GM18907 (cell line): Measurements from ENCODE around the gene BEST2.

Experiments used
- ATAC-seq: cut with Tn5 transposase; IDR thresholded peaks from one replicate; pipeline ENCODE4 v1.9.1; 2021; ENCODE audit warnings: mild to moderate bottlenecking, moderate library complexity; ENCODE audit not compliant: unreplicated experiment

BEST2 gene

GRCh38 chr19:12785431-12786031, 33.9 kb downstream of the BEST2 start:
- no peak for ATAC-seq

DNA sequence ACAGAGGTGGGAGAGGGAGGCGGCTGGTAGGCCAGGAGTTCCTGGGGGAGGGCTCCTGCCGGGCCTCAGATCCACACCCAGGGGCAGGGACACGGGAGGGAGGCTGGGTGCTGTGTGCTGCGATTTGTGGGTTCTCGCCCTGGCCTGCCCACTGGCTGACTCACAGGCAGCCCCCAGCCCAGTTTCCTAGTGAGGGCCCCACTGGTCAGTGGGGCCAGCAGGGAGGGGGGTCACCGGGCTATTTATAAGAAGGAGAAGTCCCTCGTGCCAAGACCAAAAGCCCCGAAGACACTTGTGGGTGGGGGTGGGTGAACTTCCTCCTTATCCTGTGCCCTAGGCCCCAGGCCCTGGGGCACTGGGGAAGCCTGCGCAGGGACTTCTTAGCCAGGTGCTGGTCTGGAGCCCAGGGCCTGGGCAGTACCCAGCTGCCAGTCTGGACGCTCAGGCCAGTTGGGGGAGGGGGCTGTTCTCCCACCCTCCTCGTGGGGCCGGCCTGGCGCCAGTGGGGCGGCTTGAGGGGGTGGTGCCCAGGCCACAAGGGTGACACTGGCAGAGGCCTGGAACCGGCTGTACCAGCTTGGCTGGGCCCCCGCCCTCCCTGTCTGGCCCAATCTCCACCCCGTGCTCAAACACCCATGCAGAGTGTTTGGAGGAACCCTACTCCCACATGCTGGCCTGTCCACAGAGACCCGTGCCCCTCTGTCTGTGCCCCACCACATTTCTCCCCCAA, 34.7 kb downstream of the BEST2 start:
- ATAC-seq = no peak

- no peak for ATAC-seq
These were observed 35.4 kb downstream of the BEST2 start for GRCh38 chr19:12786952-12787351.

GRCh38 chr19:12787458-12787857, 35.9 kb downstream of the BEST2 start:
- ATAC-seq = no peak

DNA sequence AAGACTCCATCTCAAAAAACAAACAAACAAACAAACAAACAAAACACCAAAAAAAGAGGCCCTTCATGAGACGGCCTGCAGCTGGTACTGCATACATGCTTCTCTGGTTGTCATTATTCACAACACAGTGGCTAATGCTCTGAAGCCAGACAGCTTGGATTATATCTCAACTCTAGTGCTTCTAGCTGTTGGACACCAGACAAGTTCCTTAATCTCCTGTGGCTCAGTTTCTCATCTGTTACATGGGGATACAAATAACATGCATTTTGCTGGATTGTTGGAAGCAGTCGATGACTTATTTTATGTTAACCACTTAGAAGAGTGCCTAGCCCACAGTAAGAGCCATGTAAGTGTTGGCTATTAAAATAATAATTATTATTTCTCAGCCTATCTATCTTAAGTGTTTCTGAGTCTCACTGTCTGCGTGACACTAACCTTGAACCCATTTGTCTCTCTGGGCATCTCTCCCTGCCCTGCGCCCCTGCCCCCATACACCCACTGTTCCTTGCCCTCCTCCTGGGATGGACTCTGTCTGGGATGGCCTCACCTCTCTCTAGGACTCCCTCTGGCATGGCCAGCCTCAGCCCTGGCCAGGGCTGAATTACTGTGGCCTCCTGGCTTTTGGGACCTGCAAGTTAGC, 36.6 kb downstream of the BEST2 start:
- no peak for ATAC-seq

DNA sequence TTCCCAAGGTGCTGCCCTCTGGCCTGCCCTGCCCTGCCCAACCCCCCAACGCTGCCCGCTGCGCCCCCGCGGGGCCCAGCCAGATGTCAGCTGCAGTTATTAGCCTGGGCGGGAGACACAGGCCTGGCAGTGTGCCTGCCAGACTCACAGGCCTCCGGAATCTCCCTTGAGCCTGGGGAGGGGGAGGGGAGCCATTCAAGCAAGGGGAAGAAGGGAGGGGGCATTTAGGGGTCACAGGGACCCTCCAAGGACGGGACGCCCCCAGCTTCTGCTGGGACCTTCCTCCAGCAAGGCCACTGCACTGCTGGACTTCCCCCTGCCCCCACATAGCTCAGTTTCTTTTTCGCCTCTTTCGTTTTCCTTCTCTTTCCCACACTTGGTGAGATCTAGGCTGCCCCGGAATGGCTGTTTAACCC, 37.1 kb downstream of the BEST2 start:
- ATAC-seq = no peak

- peak; percentile 0 for ATAC-seq
These were observed 37.7 kb downstream of the BEST2 start for GRCh38 chr19:12789098-12789903.

DNA sequence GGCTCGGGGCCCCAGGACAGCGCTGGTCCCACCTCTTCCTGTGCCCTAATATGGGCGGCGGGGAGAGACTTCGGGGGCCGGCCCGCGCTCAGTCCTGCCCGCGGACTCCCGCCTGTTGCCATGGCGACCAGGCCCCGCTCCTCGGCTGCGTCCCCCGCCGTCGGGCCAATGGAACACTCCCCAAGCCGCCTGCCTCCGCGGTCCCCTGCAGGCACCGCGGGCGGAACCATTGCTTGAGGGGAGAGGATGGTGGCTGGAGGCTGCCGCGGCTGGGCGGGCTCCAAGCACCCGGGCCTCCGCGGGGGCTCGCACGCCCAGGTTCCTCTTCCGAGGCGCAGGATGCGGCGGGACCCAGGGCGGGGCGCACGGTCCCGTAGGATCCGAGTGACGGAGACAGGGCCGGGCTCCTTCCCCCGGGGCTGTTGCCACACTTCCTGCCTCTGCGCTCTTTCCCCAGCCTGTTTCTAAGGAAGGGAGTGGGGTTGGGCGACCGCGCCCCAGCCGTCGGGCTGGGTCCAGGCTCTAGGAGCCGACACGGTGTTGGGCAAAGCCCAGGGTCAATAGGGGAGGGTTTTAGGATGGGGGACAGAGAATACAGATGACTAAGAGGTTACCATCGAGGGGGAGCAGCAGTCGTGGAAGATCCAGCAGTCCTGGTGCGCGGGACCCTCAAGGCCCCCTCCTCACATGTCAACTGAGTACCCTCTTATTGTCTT, 38.5 kb downstream of the BEST2 start:
- ATAC-seq = peak; percentile 36

DNA sequence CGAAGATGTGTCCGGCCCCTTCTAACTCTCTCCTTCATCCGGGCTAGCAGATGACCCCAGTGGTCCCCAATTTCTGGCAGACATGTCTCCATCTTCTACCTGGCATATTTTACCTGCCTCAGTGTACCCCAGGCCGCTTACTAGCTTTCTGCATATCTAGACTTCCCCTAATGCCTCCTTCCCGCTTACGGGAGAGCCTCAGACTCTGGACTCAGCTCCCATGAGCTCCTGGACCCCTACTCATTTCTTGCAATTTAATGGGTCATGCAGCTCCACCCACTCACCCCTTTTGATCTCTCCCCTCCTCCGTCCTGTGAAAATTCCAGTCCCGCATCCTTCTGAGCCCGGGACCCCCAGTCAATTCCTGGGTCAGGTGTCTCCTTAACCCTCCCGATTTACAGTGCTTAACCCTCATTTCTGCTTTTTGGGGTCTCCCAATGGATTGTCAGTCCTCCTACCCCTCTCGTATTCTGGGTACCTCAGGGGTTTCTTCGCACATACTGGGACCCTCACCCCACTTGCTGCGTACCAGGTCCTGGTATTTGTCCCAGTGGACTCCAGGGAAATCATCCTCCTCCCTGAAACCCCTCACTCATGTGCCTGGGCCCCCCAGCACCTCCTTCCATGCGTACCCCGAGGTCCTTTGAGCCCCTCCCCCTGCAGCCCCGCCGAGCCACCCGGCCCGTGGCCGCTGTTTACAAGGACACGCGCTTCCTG, 39.2 kb downstream of the BEST2 start:
- no peak for ATAC-seq

GRCh38 chr19:12791345-12792050, 39.9 kb downstream of the BEST2 start, which contains the start of gene JUNB:
Gene JUNB, plus strand, starts transcription at chr19:12791486. Its CDS starts 286 bp downstream, at chr19:12791772.
- peak; percentile 34 for ATAC-seq

DNA sequence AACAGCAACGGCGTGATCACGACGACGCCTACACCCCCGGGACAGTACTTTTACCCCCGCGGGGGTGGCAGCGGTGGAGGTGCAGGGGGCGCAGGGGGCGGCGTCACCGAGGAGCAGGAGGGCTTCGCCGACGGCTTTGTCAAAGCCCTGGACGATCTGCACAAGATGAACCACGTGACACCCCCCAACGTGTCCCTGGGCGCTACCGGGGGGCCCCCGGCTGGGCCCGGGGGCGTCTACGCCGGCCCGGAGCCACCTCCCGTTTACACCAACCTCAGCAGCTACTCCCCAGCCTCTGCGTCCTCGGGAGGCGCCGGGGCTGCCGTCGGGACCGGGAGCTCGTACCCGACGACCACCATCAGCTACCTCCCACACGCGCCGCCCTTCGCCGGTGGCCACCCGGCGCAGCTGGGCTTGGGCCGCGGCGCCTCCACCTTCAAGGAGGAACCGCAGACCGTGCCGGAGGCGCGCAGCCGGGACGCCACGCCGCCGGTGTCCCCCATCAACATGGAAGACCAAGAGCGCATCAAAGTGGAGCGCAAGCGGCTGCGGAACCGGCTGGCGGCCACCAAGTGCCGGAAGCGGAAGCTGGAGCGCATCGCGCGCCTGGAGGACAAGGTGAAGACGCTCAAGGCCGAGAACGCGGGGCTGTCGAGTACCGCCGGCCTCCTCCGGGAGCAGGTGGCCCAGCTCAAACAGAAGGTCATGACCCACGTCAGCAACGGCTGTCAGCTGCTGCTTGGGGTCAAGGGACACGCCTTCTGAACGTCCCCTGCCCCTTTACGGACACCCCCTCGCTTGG, 40.7 kb downstream of the BEST2 start:
- ATAC-seq = no peak

DNA sequence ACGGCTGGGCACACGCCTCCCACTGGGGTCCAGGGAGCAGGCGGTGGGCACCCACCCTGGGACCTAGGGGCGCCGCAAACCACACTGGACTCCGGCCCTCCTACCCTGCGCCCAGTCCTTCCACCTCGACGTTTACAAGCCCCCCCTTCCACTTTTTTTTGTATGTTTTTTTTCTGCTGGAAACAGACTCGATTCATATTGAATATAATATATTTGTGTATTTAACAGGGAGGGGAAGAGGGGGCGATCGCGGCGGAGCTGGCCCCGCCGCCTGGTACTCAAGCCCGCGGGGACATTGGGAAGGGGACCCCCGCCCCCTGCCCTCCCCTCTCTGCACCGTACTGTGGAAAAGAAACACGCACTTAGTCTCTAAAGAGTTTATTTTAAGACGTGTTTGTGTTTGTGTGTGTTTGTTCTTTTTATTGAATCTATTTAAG, 41.3 kb downstream of the BEST2 start:
- ATAC-seq = no peak

DNA sequence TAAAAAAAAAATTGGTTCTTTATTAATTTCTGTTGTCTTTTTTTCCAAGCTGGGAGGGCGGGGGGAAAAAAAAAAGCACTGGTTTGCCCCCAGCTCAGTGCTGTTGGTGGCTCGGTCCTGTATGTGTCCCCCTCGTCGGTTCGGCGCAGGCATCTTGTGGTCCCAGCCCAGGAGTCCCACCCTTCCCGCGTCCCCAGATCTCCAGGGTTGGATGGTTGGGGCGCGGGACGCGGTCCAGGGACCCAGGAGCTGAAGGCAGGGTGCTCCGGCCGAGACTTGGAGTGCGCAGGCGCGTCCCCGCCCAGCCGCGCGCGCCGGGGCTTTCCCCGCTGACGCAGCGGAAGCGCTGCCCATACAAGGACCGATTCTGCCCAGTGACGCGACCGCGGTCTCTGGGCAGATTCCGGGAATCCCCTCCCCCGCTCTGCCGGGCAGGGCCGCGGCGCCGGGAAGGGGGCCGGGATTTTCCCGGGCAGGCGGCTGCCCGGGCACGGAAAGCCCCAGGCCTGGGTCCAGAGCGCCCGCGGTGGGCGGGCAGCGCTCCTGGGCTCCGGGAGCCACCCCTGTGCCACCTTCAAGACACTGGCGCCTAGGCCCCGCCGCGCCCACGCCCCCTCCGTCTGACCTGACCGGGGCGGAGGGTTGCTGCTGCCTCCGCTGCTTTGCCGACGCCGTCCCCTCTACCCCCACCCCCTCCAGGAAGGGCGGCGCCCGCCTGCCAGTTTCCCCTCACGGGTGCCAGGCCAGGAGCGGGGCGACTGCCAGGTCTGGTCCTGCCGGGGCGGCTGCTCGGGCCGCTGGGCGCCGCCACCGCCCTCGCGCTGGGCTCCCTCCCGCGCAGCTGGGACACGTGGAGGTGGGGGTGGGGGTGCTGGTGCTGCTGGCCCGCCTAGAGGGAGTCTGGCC, 42.0 kb downstream of the BEST2 start:
- ATAC-seq = peak; percentile 36

- no peak for ATAC-seq
These were observed 42.8 kb downstream of the BEST2 start for GRCh38 chr19:12794196-12794941.

DNA sequence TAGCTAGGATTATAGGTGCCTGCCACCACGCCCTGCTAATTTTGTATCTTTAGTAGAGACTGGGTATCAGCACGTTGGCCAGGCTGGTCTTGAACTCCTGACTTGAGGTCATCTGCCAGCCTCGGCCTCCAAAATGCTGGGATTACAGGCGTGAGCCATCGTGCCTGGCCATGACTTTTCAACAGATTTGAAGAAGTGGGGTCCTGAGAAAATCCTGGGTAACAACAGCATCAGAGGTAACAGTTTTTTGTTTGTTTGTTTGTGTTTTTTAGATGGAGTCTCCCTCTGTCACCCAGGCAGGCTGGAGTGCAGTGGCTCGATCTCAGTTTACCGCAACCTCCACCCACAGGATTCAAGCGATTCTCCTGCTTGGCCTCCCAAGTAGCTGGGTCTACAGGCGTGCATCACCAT, 43.4 kb downstream of the BEST2 start:
- no peak for ATAC-seq

GRCh38 chr19:12796146-12797071, 44.8 kb downstream of the BEST2 start:
- ATAC-seq = no peak
